Skeletal muscle satellite cell (primary cell): Measurements from ENCODE around the gene INSL3. TPM values are rescaled to one million over a fixed set of nuclear protein-coding genes. Genes with fewer than 3 reads are reported as not detected.

ENCODE experiments used
- H3K27me3 ChIP-seq: 2 replicates; pipeline ENCODE4 v1.7.0; 2013; ENCODE audit warnings: low read length; ENCODE audit not compliant: control insufficient read depth, insufficient read depth
- H3K36me3 ChIP-seq: 2 replicates; pipeline ENCODE4 v1.7.0; 2013; ENCODE audit warnings: mild to moderate bottlenecking, control low read depth, low read length; ENCODE audit not compliant: insufficient read depth
- H3K4me1 ChIP-seq: 2 replicates; pipeline ENCODE4 v1.7.0; 2013; ENCODE audit warnings: low read length; ENCODE audit not compliant: control insufficient read depth, insufficient read depth
- H3K4me2 ChIP-seq: 2 replicates; pipeline ENCODE4 v1.7.0; 2013; ENCODE audit warnings: mild to moderate bottlenecking, low read length
- H3K4me3 ChIP-seq: 2 replicates; pipeline ENCODE4 v1.7.0; 2013; ENCODE audit warnings: low read length
- H3K9ac ChIP-seq: 2 replicates; pipeline ENCODE4 v1.7.0; 2013; ENCODE audit warnings: mild to moderate bottlenecking, low read depth, low read length, moderate library complexity
- H3K9me3 ChIP-seq: replicated peaks from 2 replicates; pipeline ENCODE4 v1.7.0; 2013; ENCODE audit warnings: mild to moderate bottlenecking, control low read depth, low read length
- small RNA-seq: library from RNA; depleted of rRNA; stranded (forward); fragments of <200 nt; gene quantifications from one replicate; pipeline ENCODE3, GENCODE V24; 2012

The INSL3 gene

DNA sequence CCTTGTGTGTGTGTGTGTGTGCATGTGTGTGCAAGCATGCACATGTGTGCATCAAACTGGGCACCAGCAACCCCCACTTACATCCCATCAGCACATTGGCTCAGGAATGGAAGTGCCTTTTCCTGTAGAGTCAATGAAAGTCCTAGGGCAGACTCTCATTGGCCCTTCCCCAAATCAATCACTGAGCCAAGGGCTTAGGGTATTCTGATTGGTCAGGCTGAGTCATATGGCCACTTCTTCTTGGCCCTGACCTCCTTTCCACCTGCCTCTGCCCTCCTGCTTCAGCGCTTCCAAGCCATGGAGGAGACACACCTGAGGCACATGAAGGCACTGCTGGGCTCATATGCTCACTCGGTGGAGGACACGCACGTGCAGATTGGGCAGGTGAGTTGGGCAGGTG lies 49.1 kb downstream of the INSL3 start:
- no peaks in the 10 kb centered on the region for H3K9me3 ChIP-seq
- H3K36me3 ChIP-seq = no peaks in the 10 kb centered on the region
- no peak overlapping the region for H3K4me3 ChIP-seq
- H3K4me2 ChIP-seq = no peak overlapping the region
- H3K27me3 ChIP-seq = peaks cover 6% of the 10 kb centered on the region
- no peak overlapping the region for H3K9ac ChIP-seq
- no peaks in the 10 kb centered on the region for H3K4me1 ChIP-seq

GRCh38 chr19:17770613-17771012 lies 50.7 kb downstream of the INSL3 start:
- H3K9me3 ChIP-seq = no peaks in the 10 kb centered on the region
- peaks cover 4% of the 10 kb centered on the region for H3K4me1 ChIP-seq
- no peak overlapping the region for H3K4me2 ChIP-seq
- H3K4me3 ChIP-seq = no peak overlapping the region
- no peak overlapping the region for H3K9ac ChIP-seq
- peaks cover 2% of the 10 kb centered on the region for H3K27me3 ChIP-seq
- no peaks in the 10 kb centered on the region for H3K36me3 ChIP-seq

DNA sequence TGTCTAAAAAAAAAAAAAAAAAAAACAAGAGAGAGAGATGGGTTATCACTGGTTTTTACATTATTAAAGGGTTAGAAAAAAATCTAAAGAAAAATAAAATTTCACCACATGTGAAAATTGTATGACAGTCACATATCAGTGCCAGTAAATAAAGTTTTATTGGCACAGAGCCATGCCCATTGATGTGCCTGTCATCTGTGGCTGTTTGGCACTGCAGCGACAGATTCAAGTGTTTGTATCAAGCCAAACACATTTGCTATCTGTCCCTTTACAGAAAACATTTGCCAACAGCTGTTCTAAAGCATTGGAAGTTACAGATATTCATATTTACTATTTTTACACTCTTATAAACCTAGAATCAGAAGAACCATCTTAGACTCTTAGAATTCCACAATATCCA lies 53.8 kb downstream of the INSL3 start:
- Histone ChIP-seq H3K4me1 (peaks cover 4% of the 10 kb centered on the region), H3K9me3 (no peaks in the 10 kb centered on the region)

DNA sequence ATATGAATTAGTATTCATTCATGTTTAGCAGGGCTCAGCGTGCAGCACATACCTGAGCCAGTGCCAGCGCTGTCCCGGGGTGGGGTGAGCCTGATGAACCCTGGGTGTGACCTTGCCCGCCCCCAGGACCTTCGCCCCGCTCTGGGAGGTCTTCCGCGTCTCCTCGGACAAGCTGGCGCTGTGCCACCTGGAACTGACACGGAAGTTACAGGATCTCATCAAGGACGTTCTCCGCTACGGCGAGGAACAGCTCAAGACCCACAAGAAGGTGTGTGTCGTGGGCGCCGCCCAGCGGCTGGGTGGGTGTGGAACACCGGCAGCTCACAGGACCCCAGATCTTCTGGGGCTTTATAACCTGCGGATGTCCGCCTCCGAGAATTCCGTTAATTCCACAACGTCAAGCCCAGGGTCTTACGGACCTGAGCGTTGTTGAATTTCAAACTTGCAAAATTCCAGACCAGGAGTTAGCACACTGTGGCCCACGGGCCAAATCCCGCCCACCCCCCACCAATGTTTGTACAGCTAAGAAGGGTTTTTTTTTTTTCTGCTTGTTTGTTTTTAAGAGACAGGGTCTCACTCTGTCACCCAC lies 54.7 kb downstream of the INSL3 start:
- Histone ChIP-seq H3K9me3 (no peaks in the 10 kb centered on the region), H3K9ac (no peak overlapping the region), H3K4me2 (peak overlapping the region; percentile 83), H3K4me1 (peaks cover 4% of the 10 kb centered on the region), H3K27me3 (no peaks in the 10 kb centered on the region), H3K4me3 (peak overlapping the region; percentile 45), H3K36me3 (no peaks in the 10 kb centered on the region)

More for the DNA sequence above, 53.8 kb downstream of the INSL3 start:
- Histone ChIP-seq H3K36me3 (no peaks in the 10 kb centered on the region), H3K4me3 (no peak overlapping the region), H3K9ac (no peak overlapping the region), H3K27me3 (no peaks in the 10 kb centered on the region), H3K4me2 (no peak overlapping the region)

Small RNA genes lying within 50 kb of the gene (small RNA-seq; reads per million reads assigned to genes)
- not detected for gene SNORA68
